HG02884 (cell line): ENCODE results near the gene MZT2A.
"Not testable (repeated sequence)": the region's sequence is repeated elsewhere in the genome, so short reads cannot be mapped to it uniquely, and the experiment has no call there.

Experiments used
- ATAC-seq: cut with Tn5 transposase; IDR thresholded peaks from one replicate; pipeline ENCODE4 v1.9.1; 2021; ENCODE audit warnings: mild to moderate bottlenecking, moderate library complexity; ENCODE audit not compliant: unreplicated experiment

MZT2A gene, protein sequence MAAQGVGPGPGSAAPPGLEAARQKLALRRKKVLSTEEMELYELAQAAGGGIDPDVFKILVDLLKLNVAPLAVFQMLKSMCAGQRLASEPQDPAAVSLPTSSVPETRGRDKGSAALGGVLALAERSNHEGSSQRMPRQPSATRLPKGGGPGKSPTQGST

DNA sequence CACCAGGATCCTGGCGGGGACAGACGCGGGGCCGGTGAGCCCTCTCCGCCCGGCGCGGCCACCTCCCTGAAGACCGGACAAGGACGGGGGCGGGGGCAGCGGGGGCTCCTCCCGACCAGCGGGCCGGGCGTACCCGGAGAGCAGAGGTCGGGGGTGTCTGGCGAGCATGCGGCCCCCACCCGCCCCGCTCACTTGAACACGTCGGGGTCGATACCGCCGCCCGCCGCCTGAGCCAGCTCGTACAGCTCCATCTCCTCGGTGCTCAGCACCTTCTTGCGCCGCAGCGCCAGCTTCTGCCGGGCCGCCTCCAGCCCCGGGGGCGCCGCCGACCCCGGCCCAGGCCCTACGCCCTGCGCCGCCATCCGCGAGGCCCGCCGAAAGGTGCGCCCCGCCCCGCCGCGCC is at the start of gene MZT2A:
MZT2A (minus strand) TSS at position 383 of the 403 bp plus-strand sequence; CDS start at position 362, 21 bp downstream.
- ATAC-seq: peak; percentile 6

DNA sequence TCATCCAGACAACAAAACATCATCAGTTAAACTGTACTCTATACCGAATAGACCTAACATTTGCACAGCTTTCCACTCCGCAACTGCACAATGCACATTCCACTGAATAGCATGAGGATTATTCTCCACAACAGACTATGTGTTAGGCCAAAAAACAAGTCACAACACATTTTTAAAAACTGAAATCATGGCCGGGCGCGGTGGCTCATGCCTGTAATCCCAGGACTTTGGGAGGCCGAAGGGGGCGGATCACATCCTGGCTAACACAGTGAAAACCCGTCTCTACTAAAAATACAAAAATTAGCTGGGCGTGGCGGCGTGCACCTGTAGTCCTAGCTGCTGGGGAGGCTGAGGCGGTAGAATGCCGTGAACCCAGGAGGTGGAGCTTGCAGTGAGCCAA is 46.7 kb upstream of the MZT2A start:
- ATAC-seq: not testable (repeated sequence)

DNA sequence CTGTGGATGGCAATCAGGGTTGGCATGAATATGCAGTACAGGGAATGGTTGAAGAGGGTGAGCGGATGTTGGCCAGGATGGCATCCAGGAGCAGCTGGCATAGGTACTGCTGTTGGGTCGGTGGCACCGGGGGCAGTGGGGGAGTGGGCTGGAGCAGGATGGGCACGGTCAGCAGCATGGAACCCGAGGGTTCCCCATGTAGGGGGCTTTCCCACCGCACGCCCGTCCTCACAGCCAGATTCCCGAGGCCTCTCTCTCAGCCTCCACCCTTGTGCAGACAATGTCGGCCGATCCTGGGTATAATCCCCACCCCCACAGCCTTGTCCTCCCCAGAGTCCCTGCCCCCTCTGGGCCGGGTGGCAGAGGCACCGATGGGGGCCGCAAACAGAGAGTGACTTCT is 44.6 kb upstream of the MZT2A start:
- ATAC-seq: not testable (repeated sequence)

DNA sequence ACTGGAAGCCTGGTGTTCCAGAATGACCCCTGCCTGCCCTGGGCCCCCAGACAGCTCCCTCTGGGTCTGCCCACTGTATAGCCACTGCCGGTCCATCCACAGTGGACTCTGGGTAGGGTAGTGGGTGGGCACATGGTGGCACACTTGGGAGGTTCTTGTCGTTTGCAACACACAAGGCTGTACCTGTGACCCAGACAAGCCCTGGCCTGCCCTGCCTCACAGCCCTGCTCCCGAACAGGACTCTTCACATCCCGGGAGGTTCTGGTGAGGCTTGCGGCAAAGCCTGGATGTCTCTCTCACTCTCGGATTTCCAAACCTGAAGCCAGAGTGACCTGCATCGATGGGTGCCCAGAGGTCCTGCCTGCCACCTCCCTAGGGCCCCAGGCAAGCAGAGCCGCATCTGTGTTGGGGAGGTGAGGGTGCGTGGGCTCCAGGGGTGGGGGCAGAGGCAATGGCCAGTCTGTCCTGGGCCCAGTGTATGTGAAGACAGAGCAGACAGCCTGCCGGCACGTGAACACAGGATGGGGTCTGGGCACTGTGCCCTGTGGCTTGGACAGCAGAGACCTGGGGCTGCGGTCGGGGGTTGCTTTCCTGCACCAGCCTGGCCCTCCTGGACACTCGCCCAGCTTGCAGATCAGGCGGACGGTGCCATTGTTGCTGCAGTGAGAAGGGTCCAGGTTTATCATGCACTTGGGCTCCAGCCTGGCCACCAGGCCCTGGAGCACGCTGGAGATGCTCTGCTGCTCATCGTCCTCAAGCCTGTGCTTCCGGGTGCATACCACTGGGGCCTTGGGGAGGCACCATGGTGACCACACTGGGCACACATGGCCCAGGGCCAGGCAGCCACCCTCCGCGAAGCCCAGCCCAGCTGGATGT is 44.0 kb upstream of the MZT2A start:
- ATAC-seq: not testable (repeated sequence)

DNA sequence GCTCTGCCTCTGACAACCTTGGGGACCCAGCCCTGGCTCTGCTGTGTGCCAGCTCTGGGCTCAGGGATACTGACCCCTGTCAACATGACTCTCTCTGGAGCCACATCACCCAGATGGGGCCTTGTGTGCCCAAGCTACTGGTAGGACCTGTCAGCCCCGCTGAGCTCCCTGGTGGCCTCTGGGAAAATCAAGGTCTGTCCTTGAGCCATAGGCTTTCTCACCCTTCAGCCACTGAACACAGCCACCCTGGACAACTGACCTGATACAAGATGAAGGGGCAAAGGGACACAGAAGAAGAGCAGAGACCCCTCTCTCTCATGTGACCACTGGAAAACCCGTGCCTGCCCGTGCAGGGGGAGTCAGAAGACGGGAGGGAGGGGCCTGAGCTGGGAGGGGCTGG is 43.3 kb upstream of the MZT2A start:
- no peak for ATAC-seq

DNA sequence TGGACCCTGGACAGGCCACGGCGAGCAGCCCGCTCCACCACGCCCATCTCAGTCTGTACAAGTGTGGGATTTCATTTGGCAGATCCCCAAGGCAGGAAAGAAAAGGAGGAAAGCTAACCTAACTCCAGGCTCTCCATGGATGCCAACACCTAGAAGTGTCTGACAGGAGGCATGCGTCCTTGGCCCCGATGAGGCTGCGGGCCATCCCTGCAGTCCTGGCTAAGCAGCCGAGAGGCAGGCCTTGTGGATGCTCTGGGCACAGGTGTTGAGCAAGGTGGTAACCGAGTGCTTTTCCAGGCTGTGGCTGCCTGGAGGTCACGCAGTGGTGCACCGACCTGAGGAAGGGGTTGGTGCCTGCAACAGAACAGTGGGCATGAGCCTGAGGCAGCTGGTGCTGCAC is 42.8 kb upstream of the MZT2A start:
- not testable (repeated sequence) for ATAC-seq

DNA sequence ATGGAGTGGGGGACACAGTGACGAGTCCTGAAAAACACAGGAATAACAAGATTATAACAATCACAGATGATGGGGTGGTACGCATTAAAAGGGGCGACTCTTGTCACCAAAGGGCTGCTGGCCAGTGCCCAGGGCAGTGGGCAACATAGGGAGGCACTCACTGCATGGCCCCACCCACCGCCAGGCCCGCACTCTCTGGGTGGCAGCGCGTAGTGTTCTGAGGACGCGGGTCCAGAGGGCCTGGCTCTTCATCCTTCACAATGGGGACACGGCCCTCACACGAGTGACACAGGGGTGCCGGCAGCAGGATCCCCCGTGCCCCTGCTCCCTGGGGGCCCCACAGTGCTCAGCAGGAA is 42.1 kb upstream of the MZT2A start:
- ATAC-seq: not testable (repeated sequence)

DNA sequence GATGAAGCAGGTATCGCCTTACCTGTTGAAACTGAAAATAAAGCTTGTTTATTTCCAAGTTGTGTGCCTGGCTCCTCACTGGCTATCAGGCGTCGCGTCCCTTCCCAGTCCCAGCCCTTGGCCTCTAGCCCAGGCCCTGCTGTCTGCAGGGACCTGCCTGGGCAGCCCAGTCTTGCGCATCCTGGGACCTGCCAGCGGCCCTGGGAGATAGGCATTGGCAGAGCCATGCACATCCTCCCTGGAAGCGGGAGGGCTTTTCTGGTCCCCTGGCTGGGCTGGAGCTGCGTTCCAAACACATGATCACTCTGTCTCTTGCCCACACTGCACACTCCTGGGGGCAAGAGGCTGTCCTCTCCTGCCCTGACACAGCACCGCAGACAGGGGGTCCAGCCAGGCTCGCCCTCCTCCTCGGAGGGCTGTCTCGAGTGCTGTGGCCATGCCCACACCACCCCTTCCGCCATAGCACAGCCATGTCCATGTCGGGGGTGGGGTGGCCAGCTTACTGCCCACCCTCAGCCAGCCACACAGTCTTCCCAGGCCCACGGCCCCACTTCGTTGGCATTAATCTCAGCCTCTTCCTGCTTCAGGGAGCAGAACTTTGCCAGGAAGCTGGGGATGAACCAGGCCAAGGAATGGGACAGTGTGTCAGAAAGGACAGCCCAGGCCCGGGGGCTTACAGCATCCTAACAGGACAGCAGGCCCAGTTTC is 41.6 kb upstream of the MZT2A start:
- ATAC-seq: not testable (repeated sequence)

DNA sequence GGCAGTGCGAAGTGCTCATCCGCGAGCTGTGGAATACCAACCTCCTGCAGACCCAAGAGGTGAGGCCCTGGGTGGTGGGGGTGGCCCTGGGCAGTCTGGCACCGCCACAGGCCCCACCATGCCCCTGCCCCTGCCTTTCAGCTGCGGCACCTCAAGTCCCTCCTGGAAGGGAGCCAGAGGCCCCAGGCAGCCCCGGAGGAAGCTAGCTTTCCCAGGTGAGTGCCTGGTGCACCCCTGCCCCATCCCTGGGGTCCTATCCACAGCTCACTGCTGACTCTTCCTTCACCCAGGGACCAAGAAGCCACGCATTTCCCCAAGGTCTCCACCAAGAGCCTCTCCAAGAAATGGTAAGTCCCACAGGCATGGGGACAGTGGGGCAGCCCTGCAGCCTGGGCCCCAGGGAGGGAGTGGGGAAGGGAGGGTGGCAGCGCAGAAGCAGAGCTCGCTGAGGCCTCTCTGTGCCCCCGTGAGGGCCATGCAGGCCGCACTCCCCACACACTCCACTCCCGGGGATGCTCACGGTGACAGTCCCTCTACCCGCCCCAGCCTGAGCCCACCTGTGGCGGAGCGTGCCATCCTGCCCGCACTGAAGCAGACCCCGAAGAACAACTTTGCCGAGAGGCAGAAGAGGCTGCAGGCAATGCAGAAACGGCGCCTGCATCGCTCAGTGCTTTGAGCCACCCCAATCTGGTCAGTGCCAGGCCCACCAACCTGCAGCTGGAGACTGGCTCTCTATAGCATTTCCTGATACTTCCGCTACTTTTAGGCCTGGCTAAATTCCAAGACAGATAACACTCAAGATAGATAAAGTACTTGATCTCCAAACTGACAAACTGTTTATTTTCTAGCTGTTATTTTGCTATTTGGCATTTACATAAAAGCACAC is 40.8 kb upstream of the MZT2A start:
- not testable (repeated sequence) for ATAC-seq

DNA sequence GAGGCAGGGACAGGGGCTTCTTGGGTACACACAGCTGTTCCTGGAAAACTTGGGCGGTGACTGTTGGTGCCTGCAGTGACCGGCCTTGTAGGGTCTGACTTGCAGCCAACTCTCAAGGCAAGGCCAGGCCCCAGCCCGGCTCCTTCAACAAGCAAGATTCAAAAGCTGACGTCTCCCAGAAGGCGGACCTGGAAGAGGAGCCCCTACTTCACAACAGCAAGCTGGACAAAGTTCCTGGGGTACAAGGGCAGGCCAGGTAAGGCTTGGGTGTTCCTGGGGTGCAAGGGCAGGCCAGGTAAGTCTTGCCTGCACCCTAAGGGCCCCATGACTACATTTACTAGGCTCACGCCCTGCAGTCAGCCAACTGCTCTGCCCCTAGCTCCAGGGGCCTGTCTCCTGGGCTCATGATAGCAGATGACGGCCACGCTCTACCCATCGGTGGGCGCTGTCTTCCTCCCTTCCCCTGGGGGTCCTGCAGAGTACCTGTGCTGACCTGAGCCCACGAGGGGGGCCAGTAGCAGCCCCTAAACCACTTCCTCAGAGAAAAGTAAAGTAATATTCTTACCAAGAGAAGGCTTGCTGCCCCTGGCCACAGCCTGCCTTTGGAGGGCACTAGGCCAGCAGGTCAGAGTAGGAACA is 39.5 kb upstream of the MZT2A start:
- ATAC-seq: not testable (repeated sequence)

DNA sequence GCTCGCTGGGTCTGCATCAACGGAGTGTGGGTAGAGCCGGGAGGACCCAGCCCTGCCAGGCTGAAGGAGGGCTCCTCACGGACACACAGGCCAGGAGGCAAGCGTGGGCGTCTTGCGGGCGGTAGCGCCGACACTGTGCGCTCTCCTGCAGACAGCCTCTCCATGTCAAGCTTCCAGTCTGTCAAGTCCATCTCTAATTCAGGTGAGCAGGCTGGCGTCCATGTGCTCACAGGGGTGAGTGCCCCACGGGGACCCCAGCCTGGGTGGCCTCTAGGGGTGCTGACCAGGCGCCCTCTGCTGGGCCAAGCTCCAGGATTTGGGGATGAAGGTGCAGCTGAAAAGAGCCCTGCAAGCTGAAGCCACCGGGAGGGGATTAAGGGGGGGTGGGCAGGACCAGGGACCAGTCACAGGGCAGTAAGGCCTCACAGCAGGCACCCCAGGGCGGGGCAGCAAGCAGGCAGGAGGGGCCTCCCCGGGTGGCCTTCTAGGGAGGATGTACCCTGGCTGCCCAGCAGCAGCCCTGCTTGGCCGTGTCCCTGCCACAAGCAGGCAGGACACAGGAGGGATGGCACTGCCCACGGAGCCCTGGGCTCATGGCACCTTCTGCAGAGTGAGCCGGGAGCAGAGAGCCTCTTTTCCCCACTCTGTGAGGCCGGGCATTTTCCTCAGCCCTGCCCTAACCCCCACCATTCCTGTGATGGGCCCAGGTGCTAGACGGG is 38.6 kb upstream of the MZT2A start:
- not testable (repeated sequence) for ATAC-seq

DNA sequence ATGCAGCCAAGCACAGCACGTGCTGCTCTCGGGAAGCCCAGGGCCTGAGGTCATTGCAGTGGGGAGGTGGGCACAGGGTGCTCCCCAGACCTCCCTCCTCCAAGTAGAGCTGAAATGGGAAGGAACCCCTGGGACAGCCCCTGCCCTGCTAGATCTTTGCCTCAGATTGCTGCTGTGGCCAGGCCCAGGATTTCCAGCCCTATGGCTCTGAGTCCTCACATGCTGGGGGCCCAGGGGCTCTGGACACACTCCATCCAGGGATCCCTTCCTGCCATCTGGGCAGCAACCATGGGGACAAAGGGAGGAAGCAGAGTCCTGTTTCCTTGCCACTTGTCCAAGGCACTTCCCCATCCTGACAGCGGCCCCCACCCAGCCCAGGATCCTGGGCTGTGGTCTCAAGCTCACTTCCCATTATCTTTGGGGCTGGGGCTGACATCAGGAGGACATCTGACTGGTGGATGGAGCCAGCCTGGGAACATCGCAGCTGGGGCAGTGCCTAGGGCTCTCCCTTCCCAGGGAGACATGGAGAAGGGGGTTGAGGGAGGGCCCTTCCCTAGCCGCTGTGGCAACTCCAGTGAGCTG is 37.8 kb upstream of the MZT2A start:
- ATAC-seq: not testable (repeated sequence)

DNA sequence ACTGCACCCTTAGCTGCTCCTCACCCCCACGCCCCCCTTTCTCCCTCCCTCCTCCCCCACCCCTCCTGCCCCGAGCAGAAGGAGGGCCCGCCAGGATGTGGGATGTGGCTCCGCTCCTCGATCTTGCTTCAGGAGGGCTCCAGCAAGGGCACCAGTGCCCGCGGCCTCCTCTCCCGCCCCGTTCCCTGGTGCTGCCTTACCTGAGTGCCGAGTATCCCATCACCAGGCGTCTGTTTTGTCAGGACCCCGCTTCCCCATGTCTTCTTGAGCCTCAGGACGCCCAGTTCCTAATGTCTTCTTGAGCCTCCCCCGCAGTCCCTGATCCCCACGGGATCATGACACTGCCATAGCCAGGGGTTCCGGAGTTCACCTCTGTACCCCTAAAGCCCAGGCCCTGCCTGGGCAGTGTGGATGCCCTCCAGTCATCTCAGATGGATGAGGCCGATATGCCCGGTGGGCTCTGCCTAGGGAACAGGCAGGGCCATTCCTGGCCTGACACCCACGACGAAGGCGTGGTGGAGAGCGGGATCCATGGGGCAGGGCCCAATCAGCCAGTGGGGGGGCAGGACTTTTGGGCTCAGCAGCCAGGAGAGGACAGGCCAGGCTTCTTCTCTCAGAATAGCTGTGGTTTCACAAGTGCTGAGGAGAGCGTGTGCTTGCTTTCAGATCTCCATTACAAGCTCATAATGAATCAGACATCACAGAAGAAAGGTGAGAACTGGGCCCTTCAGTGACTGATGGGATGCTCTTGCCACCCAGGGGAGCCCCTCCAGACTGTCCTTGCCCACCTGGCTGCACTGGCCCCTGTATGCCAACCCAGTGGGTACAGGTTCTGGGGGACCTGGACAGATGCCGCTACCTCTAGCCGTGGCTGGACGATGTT is 37.0 kb upstream of the MZT2A start:
- peak; percentile 57 for ATAC-seq

DNA sequence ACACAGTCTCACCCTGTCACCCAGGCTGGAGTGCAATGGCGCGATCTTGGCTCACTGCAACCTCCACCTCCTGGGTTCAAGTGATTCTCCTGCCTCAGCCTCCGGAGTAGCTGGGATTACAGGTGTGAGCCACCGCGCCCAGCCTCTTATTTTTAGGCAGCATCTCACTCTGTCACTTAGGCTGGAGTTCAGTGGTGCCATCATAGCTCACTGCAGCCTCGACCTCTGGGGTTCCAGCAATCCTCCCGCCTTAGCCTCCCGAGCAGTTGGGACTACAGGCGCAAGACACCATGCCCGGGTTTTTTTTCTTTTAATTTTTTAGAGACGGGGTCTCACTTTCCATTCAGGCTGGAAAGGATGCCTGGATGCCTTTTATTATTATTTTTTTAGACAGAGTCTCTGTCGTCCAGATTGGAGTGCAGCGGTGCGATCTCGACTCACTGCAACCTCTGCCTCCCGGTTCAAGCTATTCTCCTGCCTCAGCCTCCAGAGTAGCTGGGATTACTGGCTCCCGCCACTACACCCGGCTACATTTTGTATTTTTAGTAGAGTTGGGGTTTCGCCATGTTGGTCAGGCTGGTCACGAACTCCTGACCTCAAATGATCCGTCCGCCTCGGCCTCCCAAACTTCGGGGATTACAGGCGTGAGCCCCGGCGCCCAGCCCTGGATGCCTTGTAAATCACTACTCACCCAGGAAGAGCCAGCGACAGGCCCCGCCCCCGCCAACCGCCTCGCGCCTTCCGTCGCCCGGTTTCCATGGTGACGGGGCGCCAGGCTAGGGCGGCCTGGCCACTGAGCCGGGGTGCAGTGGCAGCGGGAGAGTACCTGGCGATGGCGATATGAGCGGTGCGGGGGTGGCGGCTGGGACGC is 35.2 kb upstream of the MZT2A start, which contains the start of gene CCDC74A:
CCDC74A (plus strand) TSS at position 758 of the 871 bp plus-strand sequence; CDS start at position 841, 83 bp downstream.
- ATAC-seq: peak; percentile 80

DNA sequence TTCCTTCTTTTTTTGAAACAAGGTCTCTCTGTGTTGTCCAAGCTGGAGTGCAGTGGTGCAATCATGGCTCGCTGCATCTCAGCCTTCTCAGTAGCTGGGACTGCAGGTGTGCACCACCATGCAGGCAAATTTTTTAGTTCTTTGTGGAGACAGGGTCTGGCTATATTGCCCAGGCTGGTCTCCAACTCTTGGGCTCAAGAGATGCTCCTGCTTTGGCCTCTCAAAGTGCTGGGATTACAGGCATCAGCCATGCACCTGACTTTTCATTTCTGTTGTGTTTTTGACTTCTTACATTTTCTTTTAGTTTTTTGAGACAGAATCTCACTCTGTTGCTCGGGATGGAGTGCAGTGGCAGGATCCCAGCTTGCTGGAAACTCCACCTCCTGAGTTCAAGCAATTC is 33.1 kb upstream of the MZT2A start:
- not testable (repeated sequence) for ATAC-seq

DNA sequence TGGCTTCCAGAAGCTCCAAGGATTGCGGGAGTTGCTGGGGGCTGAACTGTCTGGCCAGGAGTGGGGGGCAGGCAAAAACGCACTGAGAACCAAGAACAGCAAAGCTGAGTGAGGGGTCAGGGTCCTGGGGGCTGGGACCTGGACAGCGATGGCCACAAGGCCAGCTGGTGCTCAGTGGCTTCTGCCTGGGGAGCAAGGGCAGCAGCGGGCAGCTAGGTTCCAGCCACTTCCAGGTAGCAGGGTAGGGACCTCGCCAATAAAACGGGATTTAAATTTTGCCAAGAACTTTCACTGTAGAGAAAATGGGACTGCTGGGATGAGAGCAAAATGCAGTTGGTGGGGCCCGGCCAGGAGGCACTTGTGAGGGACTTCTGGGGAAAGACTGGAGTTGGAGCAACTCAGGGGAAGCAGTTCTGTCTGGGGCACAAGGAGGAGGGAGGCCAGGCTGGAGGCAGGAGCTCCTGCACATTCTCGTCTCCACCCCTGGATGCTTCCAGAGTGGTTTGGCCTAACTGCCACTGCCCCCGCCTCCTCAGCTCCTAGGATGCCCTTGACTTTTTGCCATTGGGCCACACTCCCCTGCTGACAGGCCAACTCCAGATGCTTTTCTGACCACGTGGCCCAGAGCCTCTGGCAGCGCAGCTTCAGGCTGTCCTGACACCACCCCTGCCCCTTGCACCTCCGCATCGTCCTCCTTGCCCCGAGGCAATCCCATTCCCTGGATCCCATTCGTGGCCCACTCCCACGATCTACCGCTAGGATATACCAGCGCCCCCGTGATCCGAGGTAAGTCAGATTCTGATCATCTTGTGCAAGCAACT is 30.0 kb upstream of the MZT2A start:
- no peak for ATAC-seq
